NT2/D1 (cell line): ENCODE measurements around the gene RPGRIP1L.

Experiments used
- SUZ12 ChIP-seq: IDR thresholded peaks from 2 replicates; pipeline ENCODE4 v1.6.1; 2011; ENCODE audit not compliant: insufficient read length, insufficient read depth; ENCODE audit errors: extremely low read depth
- YY1 ChIP-seq: IDR thresholded peaks from 2 replicates; pipeline ENCODE4 v1.6.1; 2011; ENCODE audit not compliant: insufficient read length, insufficient read depth
- ZNF274 ChIP-seq: IDR thresholded peaks from 2 replicates; pipeline ENCODE4 v1.6.1; 2011; ENCODE audit warnings: mild to moderate bottlenecking, low read depth, low read length

GRCh38 chr16:53686710-53687109 lies 16.9 kb downstream of the RPGRIP1L start:
- TF ChIP-seq SUZ12 (no peak), ZNF274 (no peak), YY1 (no peak)
